Transverse colon (tissue), 4 donors: ENCODE results near the gene OR8K1.

Source experiments
- EP300 ChIP-seq: sonication (generic); formaldehyde crosslinking; IDR thresholded peaks from one replicate; pipeline ENCODE4 v1.6.1; 2017; ENCODE audit warnings: antibody characterized with exemption, low read depth
- POLR2A ChIP-seq: fragments of 450-650 bp; IDR thresholded peaks from one replicate; pipeline ENCODE4 v1.6.1; 2016; ENCODE audit warnings: antibody characterized with exemption, mild to moderate bottlenecking, moderate library complexity
- POLR2AphosphoS5 ChIP-seq, 3 donors: sonication (generic); formaldehyde crosslinking; IDR thresholded peaks; one replicate each; pipeline ENCODE4 v1.6.1; 2016; ENCODE audit warnings: antibody characterized with exemption in 3 of 3
- TF ChIP-seq, protein P1 (sequence below), 5 experiments: fragments of 200-600 bp in 3 of 5; fragments of 450-650 bp in 2 of 5; sonication (generic) in 3 of 5; IDR thresholded peaks; 1 replicate in 2 of 5; 2 replicates in 3 of 5; pipeline ENCODE4 v1.5.1; 2016 to 2017; ENCODE audit warnings: antibody characterized with exemption in 5 of 5, inconsistent platforms in 3 of 5, mild to moderate bottlenecking in 2 of 5, moderate library complexity in 1 of 5

DNA sequence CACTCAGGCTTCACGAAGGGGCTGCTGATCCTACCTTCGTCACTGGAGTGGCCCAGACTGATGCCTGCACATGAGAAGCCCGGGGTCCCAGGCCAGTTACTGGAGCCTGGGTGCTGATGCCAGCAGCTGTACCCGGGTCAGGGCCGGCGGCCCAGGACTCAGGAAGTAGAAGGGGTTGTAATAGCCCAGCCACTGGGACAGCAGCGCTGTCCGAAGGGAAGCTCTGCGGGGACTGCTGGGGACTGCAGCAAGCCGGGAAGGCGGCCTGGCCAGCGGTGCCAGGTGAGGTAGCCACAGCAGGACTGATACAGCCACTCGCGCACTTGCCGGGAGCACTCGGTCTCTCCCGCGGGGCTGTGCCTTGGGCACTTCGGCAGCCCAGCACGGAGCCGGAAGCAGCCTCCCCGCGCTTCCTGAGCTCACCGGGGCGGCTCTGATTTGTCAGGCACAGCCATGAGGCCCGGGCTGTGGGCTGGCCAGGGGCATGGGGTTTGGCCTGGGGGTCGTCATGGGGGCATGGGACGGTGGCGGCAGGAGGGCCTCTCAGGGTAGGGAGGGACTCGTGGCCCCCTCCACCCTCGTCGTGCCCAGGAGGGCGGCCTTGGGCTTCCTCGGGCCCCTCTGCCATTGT is 13.9 kb upstream of the OR8K1 start:
- TF ChIP-seq, protein P1, sequence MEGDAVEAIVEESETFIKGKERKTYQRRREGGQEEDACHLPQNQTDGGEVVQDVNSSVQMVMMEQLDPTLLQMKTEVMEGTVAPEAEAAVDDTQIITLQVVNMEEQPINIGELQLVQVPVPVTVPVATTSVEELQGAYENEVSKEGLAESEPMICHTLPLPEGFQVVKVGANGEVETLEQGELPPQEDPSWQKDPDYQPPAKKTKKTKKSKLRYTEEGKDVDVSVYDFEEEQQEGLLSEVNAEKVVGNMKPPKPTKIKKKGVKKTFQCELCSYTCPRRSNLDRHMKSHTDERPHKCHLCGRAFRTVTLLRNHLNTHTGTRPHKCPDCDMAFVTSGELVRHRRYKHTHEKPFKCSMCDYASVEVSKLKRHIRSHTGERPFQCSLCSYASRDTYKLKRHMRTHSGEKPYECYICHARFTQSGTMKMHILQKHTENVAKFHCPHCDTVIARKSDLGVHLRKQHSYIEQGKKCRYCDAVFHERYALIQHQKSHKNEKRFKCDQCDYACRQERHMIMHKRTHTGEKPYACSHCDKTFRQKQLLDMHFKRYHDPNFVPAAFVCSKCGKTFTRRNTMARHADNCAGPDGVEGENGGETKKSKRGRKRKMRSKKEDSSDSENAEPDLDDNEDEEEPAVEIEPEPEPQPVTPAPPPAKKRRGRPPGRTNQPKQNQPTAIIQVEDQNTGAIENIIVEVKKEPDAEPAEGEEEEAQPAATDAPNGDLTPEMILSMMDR (IDR thresholded peaks at IDR 0.05): no peak
- TF ChIP-seq POLR2A (no peak), POLR2AphosphoS5 (IDR thresholded peaks at IDR 0.05) (no peak), EP300 (no peak)
